Globus pallidus (tissue), 1 donor: ENCODE data around the gene CSNK1A1L.

ENCODE experiments used
- DNase-seq: peaks from one replicate; pipeline ENCODE4 v3.0.0-alpha.2; 2015; ENCODE audit warnings: low spot score

Gene CSNK1A1L

GRCh38 chr13:37106642-37107041 is 1.2 kb upstream of the CSNK1A1L start:
- DNase-seq, result no peak

GRCh38 chr13:37102896-37103295 is 2.6 kb downstream of the CSNK1A1L start:
- DNase-seq, result no peak

DNA sequence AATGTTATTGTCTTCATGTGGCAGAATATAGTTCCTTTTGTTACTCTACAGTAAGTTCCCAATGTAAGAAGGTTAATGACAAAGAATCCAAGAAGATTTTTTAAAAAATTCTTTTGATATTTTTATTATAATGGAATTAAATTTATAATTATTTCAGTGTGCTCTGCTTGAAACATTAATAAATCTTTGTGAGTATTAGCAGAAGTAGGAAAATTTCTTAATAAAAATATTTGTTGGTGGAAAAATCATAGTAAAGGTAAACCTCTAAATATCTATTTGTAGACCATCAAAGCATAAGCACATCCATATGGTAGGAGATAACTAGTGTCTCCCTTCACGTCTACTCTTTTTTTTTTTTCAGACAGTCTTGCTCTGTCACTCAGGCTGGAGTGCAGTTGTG is 4.3 kb downstream of the CSNK1A1L start:
- DNase-seq, result no peak

- no peak for DNase-seq
Observed at GRCh38 chr13:37100731-37101130, 4.7 kb downstream of the CSNK1A1L start.

- no peak for DNase-seq
Observed at GRCh38 chr13:37097076-37097475, 8.4 kb downstream of the CSNK1A1L start.

DNA sequence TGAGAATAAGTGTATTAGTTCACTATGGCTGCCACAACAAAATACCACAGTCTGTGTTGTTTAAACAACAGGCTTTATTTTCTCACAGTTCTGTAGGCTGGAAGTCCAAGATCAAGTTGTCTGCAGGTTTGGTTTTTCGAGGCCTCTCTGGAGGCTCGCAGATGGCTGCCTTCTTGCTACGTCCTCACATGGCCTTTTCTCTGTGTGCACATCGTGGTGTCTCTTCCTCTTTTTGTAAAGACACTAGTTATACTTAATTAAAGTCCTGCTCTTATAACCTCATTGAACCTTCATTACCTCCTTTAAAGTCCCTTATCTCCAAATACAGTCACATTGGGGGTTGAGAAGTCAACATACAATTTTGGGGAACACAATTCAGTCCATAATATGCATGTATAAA is 10.6 kb downstream of the CSNK1A1L start:
- no peak for DNase-seq

GRCh38 chr13:37094099-37094498 is 11.4 kb downstream of the CSNK1A1L start:
- no peak for DNase-seq

DNA sequence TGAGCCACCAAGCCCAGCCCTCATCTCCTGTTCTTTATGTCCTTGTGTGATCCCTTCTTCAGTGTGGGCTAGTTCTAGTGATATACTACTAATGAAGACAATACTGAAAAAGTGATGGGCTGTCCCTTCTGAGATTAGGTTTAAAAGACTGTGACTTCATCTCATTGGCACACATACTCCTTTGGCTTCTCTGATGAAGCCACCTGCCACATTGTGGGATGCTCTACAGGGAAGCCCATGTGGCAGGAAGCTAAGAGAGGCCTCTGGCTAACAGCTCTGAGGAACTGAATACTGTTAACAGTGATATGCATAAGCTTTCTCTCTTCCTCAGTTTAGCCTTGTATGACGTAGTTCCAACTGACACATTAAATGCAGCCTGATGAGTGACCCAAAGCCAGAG is 13.6 kb downstream of the CSNK1A1L start:
- no peak for DNase-seq

GRCh38 chr13:37090912-37091311 is 14.6 kb downstream of the CSNK1A1L start:
- DNase-seq, result no peak

DNA sequence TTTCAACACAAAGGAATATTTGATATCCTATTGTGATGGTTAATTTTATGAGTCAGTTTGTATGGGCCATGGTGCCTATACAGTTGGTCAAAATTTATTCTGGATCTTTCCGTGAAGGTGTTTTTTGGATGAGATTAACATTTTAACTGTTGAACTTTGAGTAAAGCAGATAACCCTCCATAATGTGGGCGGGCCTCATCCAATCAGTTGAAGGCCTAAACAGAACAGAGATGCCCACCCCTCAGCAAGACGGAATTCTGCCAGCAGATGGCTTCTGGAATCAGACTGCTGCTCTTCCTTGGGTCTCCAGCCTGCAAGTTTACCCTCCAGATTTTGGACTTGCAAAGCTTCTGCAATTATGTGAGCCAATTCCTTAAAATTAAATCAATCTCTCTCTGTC is 16.0 kb downstream of the CSNK1A1L start:
- no peak for DNase-seq

DNA sequence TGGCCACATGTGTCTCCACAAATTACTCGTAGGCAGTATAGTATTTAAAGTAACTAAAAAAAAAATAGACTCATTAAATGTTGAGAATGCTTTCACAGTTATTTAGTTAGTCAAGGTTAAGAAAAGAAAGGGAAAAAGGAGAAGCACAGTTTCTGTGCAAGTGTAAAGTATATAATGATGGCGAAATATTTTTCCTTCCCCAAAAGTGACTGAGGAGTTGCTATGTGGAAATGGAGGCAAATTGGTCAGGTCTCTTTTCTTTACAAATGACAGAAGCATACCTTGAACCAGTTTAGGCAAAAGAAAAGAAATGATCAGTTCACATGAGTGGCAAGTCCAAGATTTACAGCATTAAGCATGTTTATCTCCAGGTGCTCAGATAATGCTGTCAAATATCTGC is 18.0 kb downstream of the CSNK1A1L start:
- no peak for DNase-seq

GRCh38 chr13:37085606-37086005 is 19.9 kb downstream of the CSNK1A1L start:
- DNase-seq, result no peak

GRCh38 chr13:37076818-37077217 is 28.6 kb downstream of the CSNK1A1L start:
- DNase-seq, result no peak

- no peak for DNase-seq
Observed at GRCh38 chr13:37075164-37075563, 30.3 kb downstream of the CSNK1A1L start.

GRCh38 chr13:37074703-37075102 is 30.8 kb downstream of the CSNK1A1L start:
- DNase-seq, result peak; percentile 38

DNA sequence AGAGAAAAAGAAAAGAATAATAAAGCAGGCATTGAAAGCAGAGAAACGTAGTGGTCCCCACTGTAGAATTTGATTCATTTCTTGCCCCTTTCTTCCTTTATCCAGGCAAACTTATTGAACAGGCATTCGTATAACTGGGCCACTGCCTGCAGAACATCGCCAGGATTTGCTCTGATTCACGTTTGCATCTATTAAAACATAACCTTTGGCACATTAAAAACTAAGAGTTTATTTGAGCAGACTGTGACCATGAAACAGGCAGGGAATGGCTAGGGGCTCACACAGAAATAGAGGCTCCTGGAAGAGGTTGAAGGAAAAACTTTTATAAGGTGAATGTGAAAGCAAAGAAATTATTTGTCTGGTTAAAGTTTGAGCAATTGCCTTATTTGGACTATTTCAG is 33.4 kb downstream of the CSNK1A1L start:
- no peak for DNase-seq

DNA sequence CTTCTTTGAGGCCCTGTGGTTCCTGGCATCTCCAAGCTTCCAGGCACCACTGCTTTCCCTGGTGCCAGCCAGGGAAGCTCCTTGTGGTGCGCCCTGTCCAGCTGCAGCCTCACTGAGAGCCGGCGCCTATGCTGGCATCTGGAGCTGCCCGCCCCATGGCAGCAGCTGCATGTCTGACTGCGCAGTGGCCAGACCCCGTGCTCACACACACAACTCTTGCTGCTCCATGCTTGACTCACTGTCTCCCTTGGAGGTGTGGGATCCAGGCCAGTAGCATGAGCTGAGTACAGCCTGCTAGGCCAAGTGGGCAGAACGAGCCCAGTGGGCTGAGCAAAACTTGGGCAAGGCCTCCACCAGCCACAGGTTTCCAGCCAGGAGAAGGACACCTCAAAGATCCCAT is 34.5 kb downstream of the CSNK1A1L start:
- DNase-seq, result no peak

DNA sequence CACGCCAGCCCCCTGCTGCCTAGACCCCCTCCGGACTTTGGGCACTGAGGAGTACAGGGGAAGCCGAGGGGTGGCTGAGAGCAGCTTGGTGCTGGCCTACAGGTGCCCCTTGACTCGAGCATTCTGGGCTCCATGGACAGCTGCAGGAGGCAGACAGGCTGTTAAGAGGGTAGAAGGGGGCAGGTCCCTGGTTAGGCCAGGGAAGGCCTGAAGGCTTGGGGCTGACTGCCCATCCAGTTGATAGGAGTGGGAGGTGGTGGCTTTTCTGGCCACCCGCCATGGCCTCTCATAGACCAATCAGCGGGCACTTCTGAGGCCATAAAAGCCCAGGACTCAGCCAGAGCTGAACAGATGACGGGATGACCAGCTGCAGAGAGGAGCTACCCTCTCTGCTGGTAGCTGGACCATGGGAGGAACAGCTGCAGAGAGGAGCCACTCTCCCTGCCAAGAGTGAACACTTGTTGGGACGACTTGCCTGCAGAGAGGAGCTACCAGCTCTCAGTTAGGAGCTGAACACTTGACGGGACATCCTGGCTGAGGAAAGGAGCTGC is 35.2 kb downstream of the CSNK1A1L start:
- no peak for DNase-seq

DNA sequence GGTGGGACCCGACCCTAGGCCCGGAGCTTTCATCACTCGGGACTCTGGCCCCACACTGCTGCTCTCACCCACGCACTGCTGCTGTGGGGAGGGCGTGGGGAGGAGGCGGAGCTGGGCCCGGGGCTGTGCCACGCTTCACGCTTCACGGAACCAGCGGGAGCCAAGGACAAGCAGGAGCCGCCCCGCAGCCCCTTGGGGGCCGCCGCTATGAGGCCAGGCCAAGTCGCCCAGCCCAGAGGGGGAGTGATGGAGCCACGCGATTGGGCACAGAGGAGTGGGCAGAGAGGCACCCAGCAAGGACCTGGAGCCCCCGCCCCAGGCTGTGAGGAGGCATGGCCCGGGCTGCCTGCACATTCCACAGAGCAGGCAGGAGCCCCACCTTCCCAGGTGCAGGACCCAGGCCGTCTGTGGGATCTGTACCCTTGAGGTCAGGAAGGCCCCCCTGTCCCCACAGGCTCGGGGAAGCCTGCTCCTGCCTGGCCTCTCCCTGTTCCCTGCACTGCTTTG is 35.8 kb downstream of the CSNK1A1L start:
- no peak for DNase-seq

GRCh38 chr13:37068962-37069361 is 36.5 kb downstream of the CSNK1A1L start:
- no peak for DNase-seq

DNA sequence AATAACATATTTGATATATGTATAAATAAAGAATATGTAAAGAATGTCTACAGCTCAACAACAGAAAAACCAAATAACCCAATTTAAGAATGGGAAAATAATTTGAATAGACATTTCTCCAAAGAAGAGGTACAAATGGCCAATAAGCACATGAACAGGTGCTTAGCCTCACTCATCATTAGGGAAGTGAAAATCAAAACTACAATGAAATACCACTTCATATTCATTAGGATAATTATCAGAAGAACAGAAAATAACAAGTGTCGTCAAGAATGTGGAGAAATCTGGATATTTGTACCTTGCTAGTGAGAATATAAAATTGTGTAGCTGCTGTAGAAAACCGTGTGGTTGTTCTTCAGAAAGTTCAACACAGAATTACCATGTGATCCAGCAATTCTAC is 37.6 kb downstream of the CSNK1A1L start:
- no peak for DNase-seq

DNA sequence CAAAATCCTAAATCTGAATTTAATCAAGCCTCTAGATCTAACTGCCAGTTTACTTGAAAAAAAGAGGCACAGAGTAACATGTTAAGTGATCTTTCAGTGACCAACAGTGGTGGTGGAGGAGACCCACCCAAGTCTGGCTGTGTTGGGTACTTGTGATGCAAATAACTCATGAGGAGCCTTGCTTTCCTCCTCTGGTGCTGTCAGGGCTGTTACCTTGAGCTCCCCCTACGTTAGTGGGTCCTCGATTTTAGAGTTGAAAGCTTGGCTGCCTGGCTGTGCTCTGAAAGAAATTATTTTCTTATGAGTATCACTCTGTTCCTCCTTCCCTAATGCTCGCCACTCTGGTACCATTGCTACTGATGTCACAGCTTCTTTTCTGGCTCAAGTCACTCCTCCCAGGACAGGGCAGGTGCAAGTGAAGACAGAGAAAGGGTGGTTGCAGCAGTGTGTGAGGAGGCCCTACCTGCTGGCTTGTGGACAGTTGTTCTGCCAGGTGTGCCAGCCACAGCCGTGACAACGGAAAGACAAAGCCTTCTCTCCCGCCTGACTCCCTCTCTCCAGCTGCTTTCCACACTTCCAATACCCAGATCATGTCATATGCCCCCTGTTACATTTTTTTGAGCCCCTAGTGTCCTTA is 39.5 kb downstream of the CSNK1A1L start:
- no peak for DNase-seq

DNA sequence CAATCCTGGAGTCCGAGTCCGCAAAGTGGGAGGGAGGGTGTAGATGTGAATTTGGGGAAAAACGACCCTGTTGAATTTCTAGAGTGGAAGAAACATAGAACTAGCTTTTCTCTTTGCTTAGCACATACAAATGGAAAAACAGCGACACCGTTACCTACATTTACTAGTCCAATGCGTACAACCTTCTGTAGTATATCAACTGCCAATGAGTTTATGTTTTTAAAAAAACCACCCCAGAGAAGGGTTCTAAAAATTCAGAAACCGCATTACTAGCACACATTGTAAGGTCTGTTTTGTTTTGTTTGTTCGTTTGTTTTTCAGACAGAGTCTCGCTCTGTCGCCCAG is 45.6 kb downstream of the CSNK1A1L start:
- no peak for DNase-seq
